Glutamatergic neuron (in vitro differentiated cells): ENCODE results near the gene PPP1R10. TPM values are rescaled to one million over a fixed set of nuclear protein-coding genes. Genes with fewer than 3 reads are reported as not detected.

Experiments used
- DNase-seq: peaks from one replicate; pipeline ENCODE4 v3.0.0; 2022
- H3K27ac Mint-ChIP-seq: one replicate; pipeline ENCODE4 v1.8.0; 2020; ENCODE audit warnings: mild to moderate bottlenecking, mixed read lengths, inconsistent platforms; ENCODE audit not compliant: unreplicated experiment
- H3K27me3 Mint-ChIP-seq: one replicate; pipeline ENCODE4 v1.8.0; 2020; ENCODE audit warnings: mild to moderate bottlenecking, moderate library complexity, mixed read lengths, inconsistent platforms; ENCODE audit not compliant: unreplicated experiment
- H3K36me3 Mint-ChIP-seq: one replicate; pipeline ENCODE4 v1.8.0; 2020; ENCODE audit warnings: mild to moderate bottlenecking, mixed read lengths, inconsistent platforms; ENCODE audit not compliant: unreplicated experiment
- H3K4me1 Mint-ChIP-seq: one replicate; pipeline ENCODE4 v1.8.0; 2020; ENCODE audit warnings: mild to moderate bottlenecking, low read depth, mixed read lengths, inconsistent platforms; ENCODE audit not compliant: unreplicated experiment
- H3K4me3 Mint-ChIP-seq: one replicate; pipeline ENCODE4 v1.8.0; 2020; ENCODE audit warnings: mild to moderate bottlenecking, mixed read lengths, inconsistent platforms; ENCODE audit not compliant: unreplicated experiment
- H3K9me3 Mint-ChIP-seq: one replicate; pipeline ENCODE4 v1.8.0; 2020; ENCODE audit warnings: mild to moderate bottlenecking, moderate library complexity, mixed read lengths, inconsistent platforms; ENCODE audit not compliant: unreplicated experiment
- total RNA-seq: library from RNA; stranded (reverse); fragmentation: NEBNext Ultra II Directional; extraction: Animal tissue kit (Norgen Biotek cat#: 25700); gene quantifications from one replicate; pipeline ENCODE4 v1.2.1, GENCODE V29; 2021; ENCODE audit not compliant: unreplicated experiment
- TF ChIP-seq, protein P1 (sequence below): fragments of 200-600 bp; sonication (generic); IDR thresholded peaks from one replicate; pipeline ENCODE4 v1.5.0; 2021; ENCODE audit not compliant: partially characterized antibody, unreplicated experiment

Gene PPP1R10
- total RNA-seq, 1 donor from 2014 or later = 99.7 TPM

DNA sequence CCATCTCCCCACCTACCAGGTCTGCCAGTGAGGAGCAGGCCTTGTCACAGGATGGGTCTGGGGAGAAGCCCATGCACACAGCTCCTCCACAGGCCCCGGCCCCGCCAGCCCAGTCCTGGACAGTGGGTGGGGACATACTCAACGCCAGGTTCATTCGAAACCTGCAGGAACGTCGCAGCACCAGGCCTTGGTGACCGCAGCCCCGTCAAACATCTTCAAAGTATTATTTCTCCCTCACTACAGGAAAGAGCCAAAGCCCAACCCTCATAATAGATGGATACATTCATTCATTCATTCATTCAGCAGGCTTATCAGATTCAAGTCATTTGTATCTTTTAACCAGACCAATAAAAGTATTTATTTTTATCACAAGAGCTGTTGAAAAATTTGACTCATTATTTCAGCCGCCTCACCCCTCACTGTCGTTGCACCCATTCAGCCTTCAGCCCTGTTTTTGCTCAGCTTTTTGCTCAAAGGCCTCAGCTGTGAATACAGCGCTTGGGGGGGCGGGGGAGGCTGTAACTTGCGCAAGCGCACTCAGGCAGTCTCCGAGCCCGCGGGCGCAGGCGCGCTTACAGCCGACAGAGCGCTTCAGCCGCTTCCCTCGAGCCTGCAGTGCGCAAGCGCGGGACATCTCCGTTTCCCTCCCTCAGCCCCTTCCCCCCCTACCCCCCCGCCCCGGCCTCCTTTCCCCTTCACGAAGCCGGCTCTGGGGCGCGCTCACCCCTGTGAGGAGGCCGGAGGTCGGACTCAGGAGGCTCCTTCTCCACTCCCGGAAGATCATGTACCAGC, 29.6 kb upstream of the PPP1R10 start, which contains the start of gene C6orf136:
C6orf136 (plus strand) TSS at position 684 of the 792 bp plus-strand sequence; CDS start at position 783, 99 bp downstream.
- DNase-seq = peak; percentile 92
- H3K27me3 Mint-ChIP-seq = peaks cover 8% of the 10 kb centered on the region
- TF ChIP-seq, protein P1, sequence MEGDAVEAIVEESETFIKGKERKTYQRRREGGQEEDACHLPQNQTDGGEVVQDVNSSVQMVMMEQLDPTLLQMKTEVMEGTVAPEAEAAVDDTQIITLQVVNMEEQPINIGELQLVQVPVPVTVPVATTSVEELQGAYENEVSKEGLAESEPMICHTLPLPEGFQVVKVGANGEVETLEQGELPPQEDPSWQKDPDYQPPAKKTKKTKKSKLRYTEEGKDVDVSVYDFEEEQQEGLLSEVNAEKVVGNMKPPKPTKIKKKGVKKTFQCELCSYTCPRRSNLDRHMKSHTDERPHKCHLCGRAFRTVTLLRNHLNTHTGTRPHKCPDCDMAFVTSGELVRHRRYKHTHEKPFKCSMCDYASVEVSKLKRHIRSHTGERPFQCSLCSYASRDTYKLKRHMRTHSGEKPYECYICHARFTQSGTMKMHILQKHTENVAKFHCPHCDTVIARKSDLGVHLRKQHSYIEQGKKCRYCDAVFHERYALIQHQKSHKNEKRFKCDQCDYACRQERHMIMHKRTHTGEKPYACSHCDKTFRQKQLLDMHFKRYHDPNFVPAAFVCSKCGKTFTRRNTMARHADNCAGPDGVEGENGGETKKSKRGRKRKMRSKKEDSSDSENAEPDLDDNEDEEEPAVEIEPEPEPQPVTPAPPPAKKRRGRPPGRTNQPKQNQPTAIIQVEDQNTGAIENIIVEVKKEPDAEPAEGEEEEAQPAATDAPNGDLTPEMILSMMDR = no peak
- peak within 1 kb of the TSS; percentile 74 for H3K27ac Mint-ChIP-seq
- peaks cover 11% of the 10 kb centered on the region for H3K4me1 Mint-ChIP-seq
- H3K36me3 Mint-ChIP-seq = no peaks in the 10 kb centered on the region
- H3K4me3 Mint-ChIP-seq = peak within 1 kb of the TSS; percentile 88
- H3K9me3 Mint-ChIP-seq = peaks cover 9% of the 10 kb centered on the region

- Mint-ChIP-seq H3K4me1 (peaks cover 11% of the 10 kb centered on the region), H3K9me3 (peaks cover 9% of the 10 kb centered on the region), H3K27me3 (peaks cover 6% of the 10 kb centered on the region), H3K27ac (peak overlapping the region; percentile 74), H3K4me3 (peak overlapping the region; percentile 86), H3K36me3 (no peaks in the 10 kb centered on the region)
- no peak for DNase-seq
- TF ChIP-seq, protein P1 = no peak
These were observed 28.9 kb upstream of the PPP1R10 start for GRCh38 chr6:30645989-30646388.

DNA sequence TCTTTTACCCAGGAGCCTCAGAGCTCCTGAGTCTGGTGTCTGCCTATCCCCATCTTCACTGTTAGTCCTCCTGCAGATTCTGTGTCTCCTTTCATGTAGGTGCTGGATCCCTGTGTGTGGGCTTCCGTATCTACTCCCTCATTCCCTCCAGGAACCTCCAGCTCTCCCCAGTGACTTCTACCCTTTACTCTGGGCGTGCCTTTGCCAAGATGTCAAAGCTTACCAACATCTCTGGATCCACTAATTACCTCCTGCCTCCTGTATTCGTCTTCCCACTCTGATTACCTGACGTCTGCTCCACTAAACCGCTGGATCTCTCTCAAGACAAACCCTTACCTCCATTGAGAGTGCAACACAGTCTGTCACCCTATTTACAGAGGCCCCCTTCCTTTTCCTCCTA, 27.7 kb upstream of the PPP1R10 start:
- peaks cover 5% of the 10 kb centered on the region for H3K27me3 Mint-ChIP-seq
- no peak for DNase-seq
- H3K36me3 Mint-ChIP-seq = no peaks in the 10 kb centered on the region
- TF ChIP-seq, protein P1 = no peak
- H3K9me3 Mint-ChIP-seq = peaks cover 9% of the 10 kb centered on the region
- no peak overlapping the region for H3K4me3 Mint-ChIP-seq
- peak overlapping the region; percentile 10 for H3K27ac Mint-ChIP-seq
- peaks cover 11% of the 10 kb centered on the region for H3K4me1 Mint-ChIP-seq

DNA sequence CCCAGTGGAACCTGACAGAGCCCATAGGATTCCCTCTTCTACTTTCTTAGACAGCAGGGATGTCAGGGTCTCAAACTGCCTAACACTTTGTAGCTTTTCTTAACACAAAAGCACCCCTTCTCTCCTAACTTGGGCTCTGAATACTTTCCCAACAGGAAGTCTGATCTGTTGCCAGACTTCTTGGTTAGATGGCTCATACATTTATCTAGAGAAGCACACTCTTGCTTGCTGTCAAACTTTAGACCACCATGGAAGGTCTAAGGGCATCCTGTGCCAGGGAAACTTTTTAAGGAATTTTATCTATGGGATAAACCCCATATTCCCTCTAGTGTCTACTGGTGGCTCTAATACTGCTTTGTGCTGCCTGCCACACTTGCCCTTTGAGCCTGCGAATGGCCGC, 26.6 kb upstream of the PPP1R10 start:
- Mint-ChIP-seq H3K36me3 (no peaks in the 10 kb centered on the region), H3K27ac (no peak overlapping the region), H3K9me3 (peaks cover 9% of the 10 kb centered on the region), H3K4me3 (no peak overlapping the region), H3K27me3 (peaks cover 3% of the 10 kb centered on the region), H3K4me1 (peaks cover 11% of the 10 kb centered on the region)
- TF ChIP-seq, protein P1 = no peak
- no peak for DNase-seq

DNA sequence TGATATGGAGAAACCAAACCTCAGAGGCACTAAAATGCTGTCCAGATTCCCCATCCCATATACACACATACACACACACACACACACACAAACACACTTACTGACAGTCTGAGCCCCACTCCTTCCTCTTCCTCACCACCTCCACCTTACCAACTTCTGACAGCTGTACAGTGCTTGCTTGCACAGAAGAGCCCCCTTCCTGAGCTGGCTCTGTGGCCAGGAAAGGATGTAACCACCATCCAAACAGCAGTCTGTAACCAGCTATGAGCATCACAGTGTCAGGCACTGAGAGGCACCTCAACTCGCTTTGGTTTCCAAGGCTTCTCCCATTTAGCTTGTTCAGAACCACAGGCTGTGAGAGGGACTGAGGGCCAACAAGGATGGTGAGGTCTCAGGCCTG, 24.0 kb upstream of the PPP1R10 start:
- DNase-seq = no peak
- H3K9me3 Mint-ChIP-seq = peaks cover 3% of the 10 kb centered on the region
- TF ChIP-seq, protein P1 = no peak
- H3K27ac Mint-ChIP-seq = peak overlapping the region; percentile 62
- peaks cover 2% of the 10 kb centered on the region for H3K27me3 Mint-ChIP-seq
- H3K4me1 Mint-ChIP-seq = peaks cover 1% of the 10 kb centered on the region
- no peak overlapping the region for H3K4me3 Mint-ChIP-seq
- no peaks in the 10 kb centered on the region for H3K36me3 Mint-ChIP-seq
